K562 (cell line): ENCODE measurements around the gene BRF1. TPM values are rescaled to one million over a fixed set of nuclear protein-coding genes. Genes with fewer than 3 reads are reported as not detected.

Experiments
- BCOR ChIP-seq: fragments of 450-650 bp; IDR thresholded peaks from 2 replicates; pipeline ENCODE4 v1.6.1; 2016
- ETS2 ChIP-seq: IDR thresholded peaks from 2 replicates; pipeline ENCODE4 v1.6.1; 2016; ENCODE audit warnings: borderline replicate concordance, missing genetic modification characterization, mild to moderate bottlenecking, moderate library complexity, missing compliant biosample characterization; ENCODE audit not compliant: poor library complexity, severe bottlenecking
- EZH2 ChIP-seq: IDR thresholded peaks from 2 replicates; pipeline ENCODE4 v1.6.1; 2012; ENCODE audit warnings: low read depth, mild to moderate bottlenecking, inconsistent platforms, low read length, borderline replicate concordance
- TARDBP ChIP-seq: fragments of 450-650 bp; IDR thresholded peaks from 2 replicates; pipeline ENCODE4 v1.6.1; 2016
- polyA plus RNA-seq, 8 experiments: library from polyadenylated mRNA; depleted of rRNA in 4 of 8; stranded (reverse) in 5 of 8; unstranded in 3 of 8; fragments of >200 nt; fragmentation: Nextera tagmentation in 2 of 8; fragmentation: Illumina TruSeq in 1 of 8; extraction: Ambion mirVana in 2 of 8; extraction: Trizol in 1 of 8; gene quantifications; 2 replicates each; pipeline versions ENCODE4 v1.2.1 to v1.2.3, GENCODE V29; 2011 to 2014; ENCODE audit warnings: inconsistent platforms in 1 of 8, missing spikeins in 1 of 8
- total RNA-seq, 7 experiments: library from RNA; depleted of rRNA in 6 of 7; stranded (reverse); fragments of >200 nt in 6 of 7; fragmentation: Illumina TruSeq in 2 of 7; extraction: Trizol in 2 of 7; gene quantifications; 2 replicates each; pipeline versions ENCODE4 v1.2.1 to v1.2.3, GENCODE V29; 2011 to 2021; ENCODE audit warnings: low replicate concordance in 1 of 7
- TF ChIP-seq, protein P1 (sequence below), 2 experiments: fragments of 450-650 bp in 1 of 2; sonication (generic) in 1 of 2; formaldehyde crosslinking in 1 of 2; IDR thresholded peaks; 2 replicates each; pipeline versions ENCODE4 v1.7.1 to v1.9.0; 2016 to 2022; ENCODE audit warnings: inconsistent platforms in 1 of 2, mild to moderate bottlenecking in 1 of 2, missing genetic modification reagents in 1 of 2
- TF ChIP-seq, protein P2 (sequence below), 2 experiments: fragments of 450-650 bp; IDR thresholded peaks; 2 replicates each; pipeline ENCODE4 v1.6.1; 2018; ENCODE audit warnings: mild to moderate bottlenecking in 2 of 2, low read depth in 1 of 2; ENCODE audit not compliant: partially characterized antibody in 2 of 2
- TF ChIP-seq, protein P3 (sequence below): fragments of 250-450 bp; sonication (Bioruptor Pico); IDR thresholded peaks from 2 replicates; pipeline ENCODE4 v1.4.0; 2020
- TF ChIP-seq, protein P4 (sequence below): fragments of 250-450 bp; sonication (Bioruptor Pico); IDR thresholded peaks from 2 replicates; pipeline ENCODE4 v1.5.1; 2021; ENCODE audit warnings: mild to moderate bottlenecking

Gene BRF1
- total and polyA plus RNA-seq, 9 of the 15 experiments (the other 6 are each of a cell fraction or from before 2014, with no cell fraction given) = 0.14 to 24.6 (median 8.2) TPM

DNA sequence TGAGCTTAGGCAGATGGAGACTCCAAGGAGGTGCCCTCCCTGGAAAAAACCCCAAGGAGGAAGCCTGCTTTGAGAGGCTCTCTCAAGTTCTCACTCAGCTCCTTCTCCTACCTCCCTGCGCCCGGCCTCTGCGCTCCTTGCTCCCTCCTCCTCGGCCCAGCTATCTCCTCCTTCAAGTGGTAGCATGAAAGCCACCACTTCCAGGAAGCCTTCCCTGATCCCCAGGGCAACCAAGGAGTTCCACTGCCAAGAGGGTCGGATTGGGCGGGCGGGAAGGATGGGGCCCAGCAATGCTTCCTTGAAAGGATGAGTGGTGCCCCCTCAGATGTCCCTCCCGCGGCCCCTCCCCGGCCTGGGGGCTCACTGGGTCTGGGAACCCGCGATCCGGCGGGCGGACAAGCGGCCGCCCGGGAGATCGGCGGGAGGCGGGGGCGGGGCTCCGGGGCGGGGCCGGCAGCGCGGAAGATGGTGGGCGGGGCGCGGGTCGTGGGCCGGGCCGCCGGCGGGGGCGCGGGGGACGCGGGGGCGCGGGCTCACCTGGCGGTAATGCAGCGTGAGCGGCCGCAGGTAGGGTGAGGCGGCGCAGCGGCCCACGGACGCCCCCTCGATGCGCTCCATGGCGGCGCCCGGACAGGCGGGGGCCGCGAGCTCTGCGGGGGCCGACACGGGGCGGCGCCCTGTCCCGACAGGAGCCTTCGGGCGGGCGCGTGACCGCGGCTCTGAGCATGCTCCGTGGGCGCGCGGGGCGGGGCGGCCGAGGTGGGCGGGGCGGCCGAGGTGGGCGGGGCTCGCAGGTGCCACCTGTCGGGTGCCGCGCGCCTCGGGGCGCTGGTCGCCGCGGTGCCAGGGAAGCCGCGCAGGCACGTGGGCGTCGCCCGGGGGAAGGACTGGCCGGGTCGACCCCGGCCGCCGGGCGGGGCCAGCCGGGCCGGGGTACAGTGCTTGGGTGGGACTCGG, 119.9 kb downstream of the BRF1 start, which contains the start of gene NUDT14 (continued):
- TF ChIP-seq, protein P1, sequence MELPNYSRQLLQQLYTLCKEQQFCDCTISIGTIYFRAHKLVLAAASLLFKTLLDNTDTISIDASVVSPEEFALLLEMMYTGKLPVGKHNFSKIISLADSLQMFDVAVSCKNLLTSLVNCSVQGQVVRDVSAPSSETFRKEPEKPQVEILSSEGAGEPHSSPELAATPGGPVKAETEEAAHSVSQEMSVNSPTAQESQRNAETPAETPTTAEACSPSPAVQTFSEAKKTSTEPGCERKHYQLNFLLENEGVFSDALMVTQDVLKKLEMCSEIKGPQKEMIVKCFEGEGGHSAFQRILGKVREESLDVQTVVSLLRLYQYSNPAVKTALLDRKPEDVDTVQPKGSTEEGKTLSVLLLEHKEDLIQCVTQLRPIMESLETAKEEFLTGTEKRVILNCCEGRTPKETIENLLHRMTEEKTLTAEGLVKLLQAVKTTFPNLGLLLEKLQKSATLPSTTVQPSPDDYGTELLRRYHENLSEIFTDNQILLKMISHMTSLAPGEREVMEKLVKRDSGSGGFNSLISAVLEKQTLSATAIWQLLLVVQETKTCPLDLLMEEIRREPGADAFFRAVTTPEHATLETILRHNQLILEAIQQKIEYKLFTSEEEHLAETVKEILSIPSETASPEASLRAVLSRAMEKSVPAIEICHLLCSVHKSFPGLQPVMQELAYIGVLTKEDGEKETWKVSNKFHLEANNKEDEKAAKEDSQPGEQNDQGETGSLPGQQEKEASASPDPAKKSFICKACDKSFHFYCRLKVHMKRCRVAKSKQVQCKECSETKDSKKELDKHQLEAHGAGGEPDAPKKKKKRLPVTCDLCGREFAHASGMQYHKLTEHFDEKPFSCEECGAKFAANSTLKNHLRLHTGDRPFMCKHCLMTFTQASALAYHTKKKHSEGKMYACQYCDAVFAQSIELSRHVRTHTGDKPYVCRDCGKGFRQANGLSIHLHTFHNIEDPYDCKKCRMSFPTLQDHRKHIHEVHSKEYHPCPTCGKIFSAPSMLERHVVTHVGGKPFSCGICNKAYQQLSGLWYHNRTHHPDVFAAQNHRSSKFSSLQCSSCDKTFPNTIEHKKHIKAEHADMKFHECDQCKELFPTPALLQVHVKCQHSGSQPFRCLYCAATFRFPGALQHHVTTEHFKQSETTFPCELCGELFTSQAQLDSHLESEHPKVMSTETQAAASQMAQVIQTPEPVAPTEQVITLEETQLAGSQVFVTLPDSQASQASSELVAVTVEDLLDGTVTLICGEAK (IDR thresholded peaks at IDR 0.05) = no peak
- TF ChIP-seq, protein P1 (CRISPR knock-in tag; IDR thresholded peaks at IDR 0.05) = no peak
- no peak for TF ChIP-seq TARDBP
- TF ChIP-seq, protein P2, sequence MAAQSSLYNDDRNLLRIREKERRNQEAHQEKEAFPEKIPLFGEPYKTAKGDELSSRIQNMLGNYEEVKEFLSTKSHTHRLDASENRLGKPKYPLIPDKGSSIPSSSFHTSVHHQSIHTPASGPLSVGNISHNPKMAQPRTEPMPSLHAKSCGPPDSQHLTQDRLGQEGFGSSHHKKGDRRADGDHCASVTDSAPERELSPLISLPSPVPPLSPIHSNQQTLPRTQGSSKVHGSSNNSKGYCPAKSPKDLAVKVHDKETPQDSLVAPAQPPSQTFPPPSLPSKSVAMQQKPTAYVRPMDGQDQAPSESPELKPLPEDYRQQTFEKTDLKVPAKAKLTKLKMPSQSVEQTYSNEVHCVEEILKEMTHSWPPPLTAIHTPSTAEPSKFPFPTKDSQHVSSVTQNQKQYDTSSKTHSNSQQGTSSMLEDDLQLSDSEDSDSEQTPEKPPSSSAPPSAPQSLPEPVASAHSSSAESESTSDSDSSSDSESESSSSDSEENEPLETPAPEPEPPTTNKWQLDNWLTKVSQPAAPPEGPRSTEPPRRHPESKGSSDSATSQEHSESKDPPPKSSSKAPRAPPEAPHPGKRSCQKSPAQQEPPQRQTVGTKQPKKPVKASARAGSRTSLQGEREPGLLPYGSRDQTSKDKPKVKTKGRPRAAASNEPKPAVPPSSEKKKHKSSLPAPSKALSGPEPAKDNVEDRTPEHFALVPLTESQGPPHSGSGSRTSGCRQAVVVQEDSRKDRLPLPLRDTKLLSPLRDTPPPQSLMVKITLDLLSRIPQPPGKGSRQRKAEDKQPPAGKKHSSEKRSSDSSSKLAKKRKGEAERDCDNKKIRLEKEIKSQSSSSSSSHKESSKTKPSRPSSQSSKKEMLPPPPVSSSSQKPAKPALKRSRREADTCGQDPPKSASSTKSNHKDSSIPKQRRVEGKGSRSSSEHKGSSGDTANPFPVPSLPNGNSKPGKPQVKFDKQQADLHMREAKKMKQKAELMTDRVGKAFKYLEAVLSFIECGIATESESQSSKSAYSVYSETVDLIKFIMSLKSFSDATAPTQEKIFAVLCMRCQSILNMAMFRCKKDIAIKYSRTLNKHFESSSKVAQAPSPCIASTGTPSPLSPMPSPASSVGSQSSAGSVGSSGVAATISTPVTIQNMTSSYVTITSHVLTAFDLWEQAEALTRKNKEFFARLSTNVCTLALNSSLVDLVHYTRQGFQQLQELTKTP (IDR thresholded peaks at IDR 0.05; ENCODE audit: low read depth in 1 of 2, partially characterized antibody in 2 of 2) = no peak
- TF ChIP-seq, protein P3, sequence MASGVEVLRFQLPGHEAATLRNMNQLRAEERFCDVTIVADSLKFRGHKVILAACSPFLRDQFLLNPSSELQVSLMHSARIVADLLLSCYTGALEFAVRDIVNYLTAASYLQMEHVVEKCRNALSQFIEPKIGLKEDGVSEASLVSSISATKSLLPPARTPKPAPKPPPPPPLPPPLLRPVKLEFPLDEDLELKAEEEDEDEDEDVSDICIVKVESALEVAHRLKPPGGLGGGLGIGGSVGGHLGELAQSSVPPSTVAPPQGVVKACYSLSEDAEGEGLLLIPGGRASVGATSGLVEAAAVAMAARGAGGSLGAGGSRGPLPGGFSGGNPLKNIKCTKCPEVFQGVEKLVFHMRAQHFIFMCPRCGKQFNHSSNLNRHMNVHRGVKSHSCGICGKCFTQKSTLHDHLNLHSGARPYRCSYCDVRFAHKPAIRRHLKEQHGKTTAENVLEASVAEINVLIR = no peak
- TF ChIP-seq, protein P4, sequence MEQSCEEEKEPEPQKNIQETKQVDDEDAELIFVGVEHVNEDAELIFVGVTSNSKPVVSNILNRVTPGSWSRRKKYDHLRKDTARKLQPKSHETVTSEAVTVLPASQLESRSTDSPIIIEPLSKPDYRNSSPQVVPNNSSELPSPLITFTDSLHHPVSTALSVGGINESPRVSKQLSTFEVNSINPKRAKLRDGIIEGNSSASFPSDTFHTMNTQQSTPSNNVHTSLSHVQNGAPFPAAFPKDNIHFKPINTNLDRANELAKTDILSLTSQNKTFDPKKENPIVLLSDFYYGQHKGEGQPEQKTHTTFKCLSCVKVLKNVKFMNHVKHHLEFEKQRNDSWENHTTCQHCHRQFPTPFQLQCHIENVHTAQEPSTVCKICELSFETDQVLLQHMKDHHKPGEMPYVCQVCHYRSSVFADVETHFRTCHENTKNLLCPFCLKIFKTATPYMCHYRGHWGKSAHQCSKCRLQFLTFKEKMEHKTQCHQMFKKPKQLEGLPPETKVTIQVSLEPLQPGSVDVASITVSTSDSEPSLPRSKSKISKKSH (CRISPR knock-in tag) = no peak
- TF ChIP-seq BCOR = peak; percentile 92
- no peak for TF ChIP-seq EZH2
- TF ChIP-seq ETS2 (tag) = no peak
